Measurements from ENCODE around the gene F12. TPM values are rescaled to one million over a fixed set of nuclear protein-coding genes. Genes with fewer than 3 reads are reported as not detected.
"Not testable (repeated sequence)": the region's sequence is repeated elsewhere in the genome, so short reads cannot be mapped to it uniquely, and the experiment has no call there.

F12 gene
- total RNA-seq, 2 donors from 2014 or later = 9.0 to 11.3 TPM

DNA sequence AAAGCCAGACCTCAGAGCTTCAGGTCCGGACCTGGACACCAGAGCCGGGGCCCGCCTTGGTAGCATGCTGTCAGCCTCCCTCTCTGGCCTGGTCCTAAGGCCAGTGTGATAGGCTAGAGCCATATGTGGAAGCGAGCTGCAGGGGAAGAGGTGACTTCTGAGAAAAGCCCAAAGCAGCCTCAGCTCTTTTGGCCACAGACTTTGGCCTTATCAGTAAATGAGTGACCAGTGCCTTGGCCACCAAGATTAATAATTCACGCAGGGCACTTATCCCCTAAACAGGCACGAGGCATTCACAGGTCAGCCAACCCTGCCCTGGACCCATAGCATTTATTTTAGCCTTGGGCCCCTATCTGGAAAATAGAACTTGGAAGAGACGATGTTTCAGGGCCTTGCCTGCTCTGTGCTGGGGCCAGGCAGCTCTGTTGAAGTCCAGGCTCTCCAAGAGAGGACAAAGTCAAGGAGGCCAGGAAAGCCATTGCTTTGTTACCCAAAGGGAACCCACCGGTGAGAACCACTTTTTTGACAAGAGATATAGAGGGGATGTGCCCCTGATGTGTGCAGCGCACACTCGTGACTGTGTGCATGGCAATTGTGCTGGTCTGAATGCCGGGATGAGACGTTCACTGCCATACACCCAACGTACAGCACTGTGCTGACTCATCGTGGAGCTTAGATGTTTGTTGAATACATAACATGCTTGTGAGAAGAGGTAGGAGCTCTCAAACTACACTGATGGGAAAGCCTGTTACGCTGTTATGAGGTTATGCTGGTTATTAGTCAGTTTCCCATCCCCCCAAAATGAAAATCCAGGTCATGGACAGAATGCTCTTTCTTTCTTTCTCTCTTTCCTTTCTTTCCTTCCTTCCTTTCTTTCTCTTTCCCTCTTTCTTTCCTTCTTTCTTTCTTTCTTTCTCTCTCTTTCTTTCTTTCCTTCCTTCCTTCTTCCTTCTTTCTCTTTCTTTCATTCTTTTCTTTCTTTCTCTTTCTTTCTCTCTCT, 30.2 kb downstream of the F12 start:
- DNase-seq = no peak
- ATAC-seq = no peak
- intact Hi-C loops (cut with DNase I, micrococcal nuclease) = no loop called here

DNA sequence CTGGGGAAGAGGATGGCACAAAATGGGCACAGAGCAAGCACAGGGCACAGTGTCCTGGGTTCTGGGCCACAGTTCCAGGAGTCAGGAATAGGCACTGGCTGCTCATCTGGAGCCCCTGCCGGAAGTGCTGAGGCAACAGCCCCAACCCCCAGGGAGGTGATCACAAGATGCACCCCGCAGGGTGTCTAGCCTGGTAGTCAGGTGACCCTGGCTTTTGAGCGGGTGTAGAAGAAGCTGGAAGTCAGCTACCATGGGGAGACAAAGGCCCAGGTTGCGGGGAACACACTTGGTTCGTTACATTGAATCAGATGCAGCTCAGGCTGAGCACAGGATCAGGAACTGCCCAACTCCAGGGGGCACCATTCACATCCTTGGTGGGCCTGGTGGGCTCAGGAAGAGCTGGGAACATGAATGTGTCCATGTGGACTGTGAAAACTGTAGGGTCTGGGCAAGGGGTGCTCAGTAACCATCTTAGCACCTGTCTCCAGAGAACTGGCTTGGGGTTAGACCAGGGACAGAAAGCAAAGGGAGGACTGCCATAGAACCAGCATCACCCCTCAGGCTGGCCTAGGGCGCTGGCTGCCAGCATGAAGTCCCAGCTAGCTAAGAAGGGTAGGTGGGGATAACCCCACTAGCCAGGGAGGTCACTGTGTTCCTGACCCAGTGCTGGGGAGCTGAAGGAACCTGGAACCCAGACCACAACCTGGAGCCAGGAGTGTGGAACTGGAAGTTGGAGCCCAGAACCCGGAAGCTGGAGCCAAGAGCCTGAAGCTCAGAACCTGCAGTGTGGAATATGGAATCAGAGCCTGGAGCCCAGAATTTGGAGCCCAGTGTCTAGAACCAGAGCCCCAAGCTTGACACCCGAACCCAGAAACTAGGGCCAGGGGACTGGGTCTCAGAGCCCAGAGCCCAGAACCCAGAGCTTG, 31.2 kb downstream of the F12 start:
- intact Hi-C loops (cut with DNase I, micrococcal nuclease) = no loop called here
- DNase-seq (no peak), ATAC-seq (no peak)

DNA sequence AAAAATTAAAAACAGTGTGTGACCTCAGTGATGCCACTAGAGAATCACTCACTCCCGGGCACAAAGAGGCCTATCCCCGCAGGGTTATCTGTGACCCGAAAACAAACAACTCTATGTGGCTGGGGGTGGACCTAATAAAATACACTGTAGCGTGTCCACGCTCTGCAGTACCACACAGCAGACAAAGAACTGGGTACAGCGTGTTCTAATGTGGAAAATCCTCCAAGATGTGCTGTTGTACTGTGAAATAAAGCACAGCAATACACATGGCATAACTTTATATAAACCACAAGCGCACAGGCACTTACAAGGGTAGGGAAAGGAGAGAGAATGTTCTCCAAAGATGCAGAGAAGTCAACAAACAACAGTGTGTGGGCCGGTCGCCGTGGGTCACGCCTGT, 33.3 kb downstream of the F12 start:
- no peak for DNase-seq
- no peak for ATAC-seq
- intact Hi-C loops (cut with DNase I, micrococcal nuclease) = no loop called here

DNA sequence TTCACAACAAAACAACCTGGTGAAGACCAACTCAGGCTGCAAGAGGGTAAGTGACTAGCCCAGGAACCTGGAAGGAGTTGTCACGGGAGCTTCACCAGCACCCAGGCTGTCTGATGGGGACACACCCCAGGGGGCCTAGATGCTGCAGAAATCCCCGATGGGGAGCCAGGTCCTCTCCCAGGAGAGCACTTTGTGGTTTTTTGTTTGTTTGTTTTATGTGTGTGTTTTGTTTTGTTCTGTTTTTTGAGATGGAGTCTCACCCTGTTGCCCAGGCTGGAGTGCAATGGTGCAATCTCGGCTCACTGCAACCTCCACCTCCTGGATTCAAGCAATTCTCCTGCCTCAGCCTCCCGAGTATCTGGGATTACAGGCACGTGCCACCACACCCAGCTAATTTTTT, 33.8 kb downstream of the F12 start:
- DNase-seq; ATAC-seq; intact Hi-C loops (cut with DNase I, micrococcal nuclease): not testable (repeated sequence)

DNA sequence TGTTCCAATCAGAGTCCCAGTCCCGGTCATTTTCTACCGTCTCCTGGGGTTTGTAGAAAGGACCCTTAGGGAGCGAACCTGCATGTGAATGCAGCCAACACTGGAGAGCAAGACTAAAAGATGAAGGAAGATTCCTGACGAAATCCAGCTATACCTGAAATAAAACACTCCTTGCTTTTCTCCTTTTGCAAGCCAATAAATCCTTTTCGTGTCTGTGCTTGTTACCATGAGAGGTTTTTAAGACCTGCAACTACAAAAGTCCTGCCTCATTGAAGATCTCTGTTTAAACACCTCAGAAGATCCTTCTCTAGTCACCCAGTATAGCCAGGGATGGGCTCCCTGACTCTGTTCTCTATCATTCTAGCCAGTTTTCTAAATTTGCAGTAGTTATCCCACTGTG, 35.2 kb downstream of the F12 start:
- DNase-seq (no peak), ATAC-seq (no peak)
- intact Hi-C loops (cut with DNase I, micrococcal nuclease) = no loop called here

DNA sequence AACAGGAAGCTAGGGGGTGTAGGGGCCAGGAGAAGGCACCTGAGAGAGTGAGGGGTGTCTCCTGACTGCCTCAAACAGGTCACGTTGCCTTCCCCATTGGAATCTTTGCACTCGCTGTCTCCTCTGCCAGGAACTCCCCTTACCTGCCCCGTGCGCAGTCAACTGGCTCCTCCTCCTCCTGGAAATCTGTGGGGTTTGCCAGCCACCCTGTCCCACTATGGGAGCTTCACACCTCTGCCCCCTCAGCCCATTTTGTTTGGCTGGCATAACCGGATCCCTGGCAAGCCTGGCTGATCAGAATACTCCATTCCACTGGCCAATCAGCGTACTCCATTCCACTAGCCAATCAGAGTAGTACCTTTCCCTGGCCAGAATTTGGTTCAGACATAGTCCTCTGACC, 35.6 kb downstream of the F12 start:
- DNase-seq = no peak
- intact Hi-C loops (cut with DNase I, micrococcal nuclease) = no loop called here
- ATAC-seq = no peak

DNA sequence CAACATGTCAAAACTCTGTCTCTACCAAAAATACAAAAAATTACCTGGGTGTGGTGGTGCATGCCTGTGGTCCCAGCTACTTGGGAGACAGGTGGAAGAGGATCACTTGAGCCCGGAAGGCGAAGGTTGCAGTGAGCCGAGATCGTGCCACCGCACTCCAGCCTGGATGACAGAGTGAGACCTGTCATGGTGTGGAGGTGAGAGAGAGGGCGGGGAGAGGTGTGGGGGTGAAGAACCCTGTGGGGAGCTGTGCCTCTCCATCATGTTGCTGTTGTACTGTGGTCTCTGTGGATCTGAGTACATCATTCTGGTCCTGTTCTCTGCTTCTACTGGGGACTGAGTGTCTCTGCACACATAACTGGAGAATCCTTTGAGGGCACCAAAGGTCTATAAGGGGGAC, 36.5 kb downstream of the F12 start:
- DNase-seq = no peak
- intact Hi-C loops (cut with DNase I, micrococcal nuclease) = no loop called here
- ATAC-seq = no peak

DNA sequence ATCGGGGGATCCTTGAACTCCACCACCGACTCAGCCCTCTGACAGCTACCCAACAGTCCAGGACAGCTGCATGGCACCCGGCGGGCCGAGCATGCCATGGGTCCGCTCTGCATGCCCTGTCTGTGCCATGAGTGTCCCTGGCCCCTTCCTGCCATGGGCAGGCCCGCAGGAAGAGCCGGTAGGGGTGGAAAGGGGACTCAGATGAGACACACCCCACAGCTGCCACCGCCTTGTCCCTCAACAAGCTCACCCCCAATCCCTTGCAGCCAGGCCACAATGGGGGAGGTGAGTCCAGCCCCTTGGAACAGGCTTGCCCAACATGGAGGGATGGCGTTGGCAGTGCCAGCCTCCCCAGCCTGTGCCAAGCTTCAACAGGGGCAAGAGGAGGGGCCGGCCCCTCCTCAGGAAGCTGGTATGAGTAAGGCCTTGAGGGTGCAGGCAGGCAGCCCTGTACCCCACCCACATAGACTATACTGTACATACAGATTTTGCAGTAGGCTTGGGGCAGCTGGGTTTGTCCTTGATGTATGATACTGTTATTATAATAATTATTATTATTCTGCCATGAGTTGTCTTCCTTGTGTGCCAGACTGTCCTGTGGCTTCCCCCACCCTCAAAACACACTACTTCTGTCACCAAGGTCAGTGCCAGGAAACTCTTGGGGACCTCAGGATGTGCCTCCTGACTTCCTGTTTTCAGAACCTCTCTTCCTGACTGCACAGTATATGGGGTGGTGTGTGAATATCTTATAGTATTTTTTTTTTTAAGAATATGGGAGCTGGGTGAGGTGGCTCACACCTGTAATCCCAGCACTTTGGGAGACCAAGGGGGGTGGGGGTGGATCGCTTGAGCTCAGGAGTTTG, 37.1 kb downstream of the F12 start:
- ATAC-seq = no peak
- no peak for DNase-seq
- intact Hi-C loops (cut with DNase I, micrococcal nuclease) = no loop called here

DNA sequence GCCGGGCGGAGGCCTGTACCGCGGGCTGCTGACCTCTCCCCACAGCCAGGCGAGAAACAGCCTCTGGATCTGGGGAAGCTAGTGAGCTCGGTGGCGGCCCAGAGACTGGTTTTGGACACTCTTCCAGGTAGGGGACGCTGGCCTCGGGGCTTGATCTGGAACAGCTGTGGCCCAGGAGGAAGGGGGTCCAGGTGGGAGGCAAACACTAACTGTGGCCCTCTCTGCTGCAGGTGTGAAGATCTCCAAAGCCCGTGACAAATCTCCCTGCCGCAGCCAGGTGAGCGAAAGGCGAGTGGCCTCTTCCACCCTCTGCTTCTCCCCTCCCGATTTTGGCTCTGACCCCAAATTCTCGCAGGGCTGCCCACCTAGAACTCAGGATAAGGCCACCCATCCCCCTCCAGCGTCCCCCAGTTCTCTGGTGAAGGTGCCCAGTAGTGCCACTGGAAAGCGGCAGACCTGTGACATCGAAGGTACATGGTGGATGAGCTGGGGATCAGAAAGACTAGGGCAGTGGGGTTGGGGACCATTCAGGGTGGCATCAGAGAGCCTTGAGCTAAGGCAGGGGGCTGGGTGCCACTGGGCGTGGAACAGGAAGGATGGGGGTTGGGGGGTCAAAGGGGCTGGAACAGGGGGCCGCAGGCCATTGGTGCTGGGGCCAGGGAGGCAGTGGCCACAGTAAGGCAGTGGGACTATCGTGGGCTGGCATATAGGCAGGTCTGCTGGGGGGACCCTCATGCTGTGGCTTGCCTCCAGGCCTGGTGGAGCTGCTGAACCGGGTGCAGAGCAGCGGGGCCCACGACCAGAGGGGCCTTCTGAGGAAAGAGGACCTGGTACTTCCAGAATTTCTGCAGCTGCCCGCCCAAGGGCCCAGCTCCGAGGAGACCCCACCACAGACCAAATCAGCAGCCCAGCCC, 38.0 kb downstream of the F12 start:
- intact Hi-C loops (cut with DNase I, micrococcal nuclease) = no loop called here
- ATAC-seq = no peak
- DNase-seq = peak in 1 of 2 donors; percentile 39

DNA sequence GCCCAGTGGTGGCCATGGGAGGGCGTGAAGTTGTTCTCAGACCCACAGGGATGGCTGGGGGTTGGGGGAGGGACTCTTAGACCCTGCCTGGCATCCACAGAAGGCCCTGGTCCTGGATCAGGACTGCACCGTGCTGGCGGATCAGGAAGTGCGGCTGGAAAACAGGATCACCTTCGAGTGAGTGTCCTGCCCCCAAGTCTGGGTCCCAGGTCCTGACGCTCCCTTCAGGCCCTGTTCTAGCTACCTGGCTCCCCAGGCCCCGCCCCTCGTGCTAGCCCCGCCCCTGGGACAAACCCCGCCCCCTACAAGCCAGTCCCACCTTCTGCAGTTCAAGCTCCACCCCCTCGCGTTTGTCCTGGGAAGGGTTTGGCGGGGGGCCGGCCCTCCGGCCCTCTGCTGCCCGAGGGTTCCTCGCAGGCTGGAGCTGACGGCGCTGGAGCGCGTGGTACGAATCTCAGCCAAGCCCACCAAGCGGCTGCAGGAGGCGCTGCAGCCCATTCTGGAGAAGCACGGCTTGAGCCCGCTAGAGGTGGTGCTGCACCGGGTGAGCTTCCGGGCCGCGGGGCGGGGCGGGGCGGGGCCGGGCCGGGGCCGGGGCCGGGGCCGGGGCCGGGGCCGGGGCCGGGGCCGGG, 38.8 kb downstream of the F12 start:
- peak; percentile 90 for DNase-seq
- intact Hi-C loops (cut with DNase I, micrococcal nuclease) = no loop called here
- ATAC-seq = peak; percentile 80

DNA sequence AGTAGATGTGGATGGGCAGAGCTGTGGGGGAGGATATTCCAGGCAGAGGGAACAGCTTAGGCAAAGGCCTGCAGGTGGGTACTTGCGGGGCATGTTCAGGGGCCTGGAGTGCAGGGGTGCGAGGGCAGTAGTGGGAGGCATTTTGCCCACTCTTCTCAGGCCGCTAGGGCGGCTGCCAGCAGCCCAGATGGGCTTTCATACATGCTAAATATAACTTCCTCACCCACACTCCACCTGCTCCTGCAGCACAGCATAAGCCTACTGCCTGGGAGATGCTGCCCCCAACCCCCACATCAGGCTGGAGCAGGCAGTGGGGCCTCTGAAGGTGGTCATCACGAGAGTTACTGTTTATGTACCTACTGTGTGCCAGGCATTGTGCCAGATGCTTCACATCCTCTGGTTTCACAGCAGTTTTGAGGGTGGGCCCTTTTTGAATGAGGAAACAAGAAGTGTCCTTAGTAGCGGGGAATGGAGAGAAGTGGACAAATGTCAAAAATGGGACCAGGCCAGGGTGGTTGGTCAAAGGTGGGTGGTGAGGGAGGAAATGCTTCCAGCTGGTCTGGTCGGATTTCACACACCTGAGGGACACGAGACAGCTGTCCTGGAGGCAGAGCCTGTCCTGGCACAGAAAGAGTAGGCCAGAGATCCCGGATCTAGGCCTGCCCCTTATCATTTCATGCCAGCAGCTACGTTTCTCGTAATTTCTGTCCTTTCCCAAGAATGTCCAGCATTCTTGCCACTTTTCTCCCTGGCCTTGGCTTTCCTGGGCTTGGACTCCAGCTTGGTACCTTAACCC, 39.5 kb downstream of the F12 start:
- intact Hi-C loops (cut with DNase I, micrococcal nuclease) = loop anchor here in 1 of 2 donors (10.0 kb wide), 1 partner anchor 55 kb away; the partner anchor contains the start of gene MXD3
- ATAC-seq (no peak), DNase-seq (no peak)

DNA sequence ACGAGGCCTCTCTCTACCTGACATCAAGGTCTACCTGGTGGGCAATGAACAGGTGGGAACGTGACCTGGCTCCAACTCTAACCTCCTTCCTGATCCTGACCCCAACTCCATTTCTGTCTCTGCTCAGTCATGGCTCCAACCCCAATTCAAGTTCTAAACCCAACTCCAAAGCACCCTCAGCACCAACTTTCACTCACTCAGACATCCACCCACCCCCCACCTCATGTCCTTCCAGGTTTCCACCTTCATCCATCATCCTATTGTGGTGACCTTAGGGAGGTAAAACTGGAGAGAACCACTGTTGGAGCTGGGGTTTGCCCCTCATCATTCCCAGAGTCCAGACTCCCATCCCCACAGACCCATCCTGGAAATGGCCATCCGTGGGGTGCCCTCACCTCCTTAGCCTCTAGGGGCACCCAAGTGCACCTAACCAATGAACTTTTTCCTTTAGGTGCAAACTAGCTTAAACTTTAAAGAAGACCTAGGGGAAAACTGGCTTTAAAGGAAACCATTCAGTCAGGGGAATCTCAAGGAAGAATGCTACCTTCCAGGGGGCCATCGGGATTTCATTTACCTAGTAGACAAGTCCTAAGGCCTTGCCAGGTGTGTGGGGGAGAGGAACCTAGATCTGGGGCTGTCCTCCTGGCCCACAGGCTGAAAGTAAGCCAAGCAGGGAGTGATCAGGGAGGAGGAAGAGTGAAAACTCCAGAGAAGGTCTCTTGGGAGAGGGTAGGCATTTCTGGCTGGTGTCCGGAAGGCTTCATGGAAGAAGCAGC, 40.3 kb downstream of the F12 start:
- DNase-seq (peak in 1 of 2 donors; percentile 44), ATAC-seq (no peak)
- intact Hi-C loops (cut with DNase I, micrococcal nuclease) = loop anchor here in 1 of 2 donors (10.0 kb wide), 1 partner anchor 54 kb away; the partner anchor contains the start of gene MXD3

DNA sequence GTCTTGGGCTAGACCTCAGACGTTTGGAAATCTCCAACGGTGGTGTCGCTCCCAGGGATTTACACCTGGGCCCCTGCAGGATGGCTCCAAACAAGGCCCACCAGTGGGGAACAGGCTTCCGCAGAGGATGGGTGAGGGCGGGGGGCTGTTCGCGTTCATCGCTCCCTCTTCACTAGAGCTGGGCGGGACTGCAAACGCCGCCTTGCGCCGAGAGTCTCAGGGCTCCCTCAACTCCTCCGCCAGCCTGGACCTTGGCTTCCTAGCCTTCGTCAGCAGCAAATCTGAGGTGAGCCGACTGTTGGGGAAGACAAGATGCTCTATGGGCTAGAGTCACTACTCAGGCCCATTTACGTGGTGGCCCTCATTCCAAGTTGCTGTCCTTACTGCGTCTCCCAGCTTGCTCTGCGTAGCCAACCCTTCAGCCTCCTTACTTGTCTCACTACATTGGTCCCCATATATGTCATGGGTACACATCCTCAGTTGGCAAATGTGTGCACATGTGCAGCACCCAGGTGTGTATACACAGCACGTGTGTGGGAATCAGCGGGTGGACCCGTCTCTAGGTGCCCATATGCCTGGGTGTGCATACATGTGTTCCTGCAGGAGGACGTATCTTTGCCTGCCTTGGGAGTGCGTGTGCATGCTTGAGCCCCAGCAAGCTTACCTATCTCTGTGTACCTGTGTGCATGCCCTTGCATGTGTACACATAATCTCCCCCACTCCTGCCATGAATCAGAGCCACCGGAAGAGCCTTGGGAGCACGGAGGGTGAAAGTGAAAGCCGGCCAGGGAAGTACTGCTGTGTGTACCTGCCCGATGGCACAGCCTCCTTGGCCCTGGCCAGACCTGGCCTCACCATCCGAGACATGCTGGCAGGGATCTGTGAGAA, 41.1 kb downstream of the F12 start:
- intact Hi-C loops (cut with DNase I, micrococcal nuclease) = loop anchor here in 1 of 2 donors (10.0 kb wide), 1 partner anchor 53 kb away; the partner anchor contains the start of gene MXD3
- no peak for DNase-seq
- ATAC-seq = no peak

DNA sequence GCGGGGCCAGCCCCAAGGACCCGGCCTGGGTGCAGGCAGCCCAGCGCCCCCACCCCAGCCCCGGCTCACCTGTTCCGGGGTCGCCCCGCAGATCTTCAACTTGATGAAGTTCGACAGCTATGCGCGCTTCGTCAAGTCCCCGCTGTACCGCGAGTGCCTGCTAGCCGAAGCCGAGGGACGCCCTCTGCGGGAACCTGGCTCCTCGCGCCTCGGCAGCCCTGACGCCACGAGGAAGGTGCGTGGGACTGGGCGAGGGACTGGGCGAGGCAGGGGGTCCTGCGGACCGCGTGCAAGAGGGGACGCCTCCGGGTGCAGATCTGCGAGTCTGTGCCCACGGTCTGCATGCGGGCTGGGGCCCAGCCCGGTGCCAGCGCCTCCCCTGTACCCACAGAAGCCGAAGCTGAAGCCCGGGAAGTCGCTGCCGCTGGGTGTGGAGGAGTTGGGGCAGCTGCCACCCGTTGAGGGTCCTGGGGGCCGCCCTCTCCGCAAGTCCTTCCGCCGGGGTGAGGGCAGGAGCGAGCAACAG, 42.0 kb downstream of the F12 start:
- DNase-seq (no peak), ATAC-seq (peak; percentile 8)
- intact Hi-C loops (cut with DNase I, micrococcal nuclease) = loop anchor here in 1 of 2 donors (10.0 kb wide), 1 partner anchor 53 kb away; the partner anchor contains the start of gene MXD3

Measured in left colon (tissue), 2 donors.